Islet of Langerhans (tissue), 1 donor: ENCODE data around the gene KRTAP13-4.

ENCODE experiments used
- FAIRE-seq: peaks from one replicate; lab custom pipeline; 2011; peaks lifted over from hg19 to GRCh38; lab: Jason Lieb, UNC

Gene KRTAP13-4, protein sequence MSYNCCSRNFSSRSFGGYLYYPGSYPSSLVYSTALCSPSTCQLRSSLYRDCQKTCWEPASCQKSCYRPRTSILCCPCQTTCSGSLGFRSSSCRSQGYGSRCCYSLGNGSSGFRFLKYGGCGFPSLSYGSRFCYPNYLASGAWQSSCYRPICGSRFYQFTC

DNA sequence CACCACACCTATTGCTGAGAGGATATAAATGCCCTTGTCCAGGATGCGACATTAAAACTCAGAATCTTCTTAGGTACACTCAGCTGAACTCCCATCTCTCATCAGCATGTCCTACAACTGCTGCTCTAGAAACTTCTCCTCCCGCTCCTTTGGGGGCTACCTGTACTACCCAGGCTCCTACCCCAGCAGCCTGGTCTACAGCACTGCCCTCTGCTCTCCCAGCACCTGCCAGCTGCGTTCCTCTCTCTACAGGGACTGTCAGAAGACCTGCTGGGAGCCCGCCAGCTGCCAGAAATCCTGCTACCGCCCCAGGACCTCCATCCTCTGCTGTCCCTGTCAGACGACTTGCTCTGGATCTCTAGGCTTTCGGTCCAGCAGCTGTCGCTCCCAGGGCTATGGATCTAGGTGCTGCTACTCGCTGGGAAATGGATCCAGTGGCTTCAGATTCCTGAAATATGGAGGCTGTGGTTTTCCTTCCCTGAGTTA is at the start of gene KRTAP13-4:
Gene KRTAP13-4, plus strand, starts transcription at position 51 of the 486 bp plus-strand sequence. Its CDS starts 56 bp downstream, at position 107.
- FAIRE-seq, result no peak

DNA sequence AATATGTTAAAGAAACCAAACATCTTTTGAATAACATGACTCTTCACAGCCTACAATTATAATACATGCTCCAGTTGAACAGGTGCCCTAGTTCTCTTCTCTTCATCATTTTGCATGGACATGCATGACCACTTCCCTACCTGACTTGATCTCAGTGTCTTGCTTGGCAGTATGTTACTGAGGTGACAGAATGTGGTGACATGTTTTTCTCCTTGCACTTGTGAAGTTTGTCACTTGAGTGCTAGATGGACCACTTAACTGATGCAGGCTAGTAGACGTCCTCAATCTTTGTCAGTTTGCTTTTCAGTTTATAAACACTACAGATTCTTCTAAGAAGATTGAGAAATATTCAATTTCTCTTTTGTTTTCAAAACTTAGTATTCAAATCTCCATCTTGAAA is 47.8 kb upstream of the KRTAP13-4 start:
- FAIRE-seq, result no peak

DNA sequence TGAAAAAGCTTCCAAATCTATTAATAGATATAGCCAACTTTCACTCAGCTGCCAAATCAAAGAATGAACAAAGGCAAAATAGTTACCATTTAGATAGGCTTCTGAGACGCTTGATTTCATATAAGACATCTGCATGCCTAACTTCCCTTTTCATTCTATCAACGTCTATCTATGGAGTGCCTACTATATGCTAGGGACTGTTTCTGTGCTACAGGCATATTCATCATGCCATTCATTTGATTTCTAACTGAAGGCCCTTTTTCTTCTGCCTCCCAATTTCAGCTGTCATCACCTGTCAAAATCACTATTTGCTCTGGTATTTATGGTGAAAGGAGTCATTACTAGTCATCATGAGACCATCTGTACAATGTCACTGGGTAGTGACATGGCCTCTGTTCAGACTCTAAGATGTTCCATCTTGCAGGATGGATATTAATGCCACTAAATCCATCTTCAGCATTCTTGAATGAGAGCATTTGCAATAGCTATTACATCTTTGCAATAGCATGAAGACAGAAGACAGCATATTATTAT is 38.5 kb upstream of the KRTAP13-4 start:
- FAIRE-seq, result no peak

DNA sequence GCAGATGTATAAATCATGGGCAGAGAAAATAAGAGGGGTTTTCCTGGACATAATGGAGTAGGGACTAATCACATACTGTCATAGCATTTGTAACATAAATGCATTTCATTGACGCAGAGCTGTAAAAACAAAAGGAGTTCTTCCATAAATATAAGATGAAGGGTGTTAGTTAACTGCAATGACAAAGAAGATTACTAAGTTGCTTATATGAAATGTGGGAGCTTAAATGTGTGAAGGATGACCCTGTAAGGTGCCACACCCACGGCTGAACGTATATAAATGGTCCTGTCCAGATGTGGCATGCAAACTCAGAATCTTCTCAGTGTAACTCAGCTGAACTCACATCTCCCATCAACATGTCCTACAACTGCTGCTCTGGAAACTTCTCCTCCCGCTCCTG is 34.3 kb upstream of the KRTAP13-4 start, which contains the start of gene KRTAP13-1:
Gene KRTAP13-1, plus strand, starts transcription at position 301 of the 400 bp plus-strand sequence. Its CDS starts 56 bp downstream, at position 357.
- no peak for FAIRE-seq

DNA sequence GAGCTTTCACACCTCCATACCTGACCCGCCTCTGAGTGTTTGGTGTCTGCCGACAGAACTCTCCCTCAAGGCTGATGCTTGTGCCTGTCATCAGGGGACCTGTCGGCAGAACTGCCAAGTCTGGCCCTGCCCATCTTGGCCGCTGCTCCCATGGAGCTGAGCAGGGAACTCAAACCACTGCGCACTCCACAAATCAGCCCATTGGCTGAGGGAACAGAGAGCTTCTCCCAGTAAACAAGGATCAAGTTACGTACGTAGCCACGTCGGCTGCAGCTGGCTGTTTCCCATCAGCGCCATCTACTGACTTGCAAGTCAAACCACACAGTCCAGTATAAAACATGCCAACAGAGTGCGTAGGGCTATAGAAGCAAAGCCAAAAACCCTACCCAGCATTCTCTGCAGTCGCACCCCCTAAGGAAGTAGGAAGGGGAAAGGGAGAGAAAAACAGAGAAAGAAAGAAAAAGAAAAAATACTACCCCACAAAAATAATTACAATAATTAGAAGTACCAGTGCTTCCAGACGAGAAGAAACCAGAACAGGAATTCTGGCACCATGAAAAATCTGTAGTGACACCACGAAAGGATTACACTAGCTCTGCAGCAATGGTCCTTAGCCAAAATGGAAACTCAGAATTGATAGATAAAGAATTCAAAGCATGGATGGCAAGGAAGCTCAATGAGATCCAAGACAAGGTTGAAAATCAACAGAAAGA is 21.1 kb upstream of the KRTAP13-4 start:
- no peak for FAIRE-seq

DNA sequence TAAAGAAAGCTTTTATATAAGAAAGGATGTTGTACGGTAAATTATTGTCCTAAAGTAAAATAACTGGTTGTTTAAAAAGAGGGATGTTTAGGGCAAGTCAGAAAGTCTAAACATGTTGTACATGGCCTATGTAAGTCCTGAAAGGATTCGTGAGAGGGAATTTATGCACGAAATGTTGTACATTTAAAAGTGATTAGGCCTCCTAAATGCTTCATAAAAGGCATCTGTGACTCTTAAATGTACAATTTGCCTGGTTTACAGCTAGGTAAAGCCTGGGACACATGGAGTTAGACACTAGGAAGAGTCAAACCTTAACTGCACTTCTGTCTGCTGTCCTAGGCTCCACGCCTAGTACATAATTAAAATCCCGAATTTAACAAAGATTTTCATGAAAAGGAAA is 14.0 kb upstream of the KRTAP13-4 start:
- FAIRE-seq, result no peak

DNA sequence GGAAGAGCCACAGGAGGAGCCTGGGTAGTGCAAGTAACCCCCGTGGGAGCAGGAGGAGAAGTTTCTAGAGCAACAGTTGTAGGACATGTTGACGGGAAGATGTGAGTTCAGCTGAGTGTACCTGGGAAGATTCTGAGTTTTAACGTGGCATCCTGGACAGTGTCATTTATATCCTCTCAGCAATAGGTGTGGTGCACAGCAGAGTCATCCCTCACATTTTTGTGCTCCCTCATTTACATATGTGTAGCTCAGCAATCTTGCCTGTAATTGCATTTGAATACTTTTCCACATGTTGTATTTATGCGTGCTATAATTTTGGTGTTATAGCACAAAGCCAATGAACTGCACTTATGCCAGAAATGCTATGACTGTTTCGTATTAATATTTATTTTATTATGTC is 4.2 kb upstream of the KRTAP13-4 start, which contains the start of gene KRTAP13-3:
Gene KRTAP13-3, minus strand, starts transcription at position 101 of the 400 bp plus-strand sequence. Its CDS starts 14 bp downstream, at position 87.
- no peak for FAIRE-seq

DNA sequence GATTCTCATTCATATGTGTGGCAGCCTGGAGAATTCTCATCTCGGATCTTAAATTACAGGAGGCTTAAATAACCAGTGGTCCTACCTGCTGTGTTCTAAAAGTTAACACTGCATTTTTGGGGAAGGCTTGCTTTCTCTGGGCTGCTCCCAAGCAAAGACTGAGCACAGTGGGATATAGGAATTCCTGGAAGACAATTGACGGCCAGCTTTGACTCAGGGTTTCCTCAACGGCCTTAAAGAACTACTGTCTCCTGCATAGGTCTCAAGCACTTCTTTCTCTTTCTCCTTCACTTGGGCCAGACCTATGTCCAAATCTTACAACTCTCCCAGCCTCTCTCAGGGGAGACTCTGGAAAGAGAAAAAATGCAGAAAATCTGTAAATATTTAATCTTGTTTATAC is 3.3 kb upstream of the KRTAP13-4 start:
- FAIRE-seq, result no peak

DNA sequence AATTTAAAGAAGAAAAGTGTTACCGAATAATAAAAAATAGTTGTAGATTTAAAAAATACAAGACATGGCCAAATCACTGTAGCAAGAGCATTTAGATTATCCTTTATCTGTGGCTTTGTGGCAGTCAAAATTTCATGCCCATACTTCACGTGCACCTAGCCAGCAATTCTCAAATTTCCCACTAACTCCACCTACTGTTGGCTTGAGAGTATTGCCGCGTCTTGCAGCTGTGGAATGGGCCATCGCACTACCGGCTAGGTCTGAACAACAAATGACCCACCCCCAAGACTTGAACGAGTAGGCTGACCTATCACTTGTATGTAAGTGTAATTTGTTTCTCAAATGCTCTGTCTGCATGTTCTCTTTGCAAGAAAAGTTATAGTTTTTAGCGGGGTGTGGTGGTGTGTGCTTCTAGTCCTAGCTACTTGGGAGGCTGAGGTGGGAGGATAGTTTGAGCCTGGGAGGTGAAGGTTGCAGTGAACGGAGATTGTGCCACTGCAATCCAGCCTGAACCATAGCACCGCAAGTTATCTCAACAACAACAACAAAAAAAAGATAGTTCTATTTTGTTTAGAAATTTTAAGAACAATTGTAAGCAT is 4.1 kb downstream of the KRTAP13-4 start:
- FAIRE-seq, result peak; percentile 75

DNA sequence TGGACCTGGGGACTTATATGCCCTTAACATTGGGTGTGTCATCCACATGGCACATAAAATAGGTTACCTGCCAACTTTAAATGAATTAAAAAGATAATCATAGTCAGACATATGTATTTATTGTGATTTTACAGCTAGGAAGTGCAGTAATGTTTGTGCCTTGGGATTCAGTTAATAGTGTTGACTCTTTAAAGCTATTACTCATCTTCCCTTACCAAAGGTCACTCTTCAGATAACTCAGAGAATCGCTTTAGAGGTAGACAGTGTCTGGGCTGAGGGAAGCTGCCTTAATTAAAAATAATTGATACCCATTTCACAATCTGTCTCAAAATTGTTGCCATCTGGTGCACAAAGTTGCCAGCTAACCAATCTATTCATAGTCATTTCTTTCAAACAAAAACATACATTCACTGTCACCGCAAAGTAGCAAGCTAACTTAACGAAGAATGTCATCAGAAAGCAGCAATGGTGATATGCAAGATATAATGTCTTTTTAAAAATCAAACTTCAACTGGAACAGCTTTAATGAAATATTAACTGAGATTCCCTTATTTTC is 7.1 kb downstream of the KRTAP13-4 start:
- peak; percentile 9 for FAIRE-seq

DNA sequence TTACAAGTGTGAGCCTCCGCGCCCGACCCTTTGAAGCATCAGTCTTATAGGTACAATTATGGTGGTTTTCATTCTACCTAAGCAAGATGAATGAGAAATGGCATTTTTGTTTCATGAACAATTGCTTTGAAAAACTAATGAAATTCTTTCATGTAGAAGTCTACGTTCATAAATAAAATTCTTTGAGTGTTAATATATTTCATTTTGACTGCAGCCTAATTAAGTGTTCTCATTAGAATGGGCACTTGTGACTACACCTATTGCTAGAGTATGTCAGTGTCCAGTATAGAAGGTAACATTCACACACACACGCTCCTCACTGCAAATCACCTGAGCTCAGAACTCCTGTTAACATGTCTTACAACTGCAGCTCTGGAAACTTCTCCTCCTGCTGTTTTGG is 10.0 kb downstream of the KRTAP13-4 start, which contains the start of gene KRTAP15-1:
Gene KRTAP15-1, plus strand, starts transcription at position 301 of the 400 bp plus-strand sequence. Its CDS starts 53 bp downstream, at position 354.
- no peak for FAIRE-seq

DNA sequence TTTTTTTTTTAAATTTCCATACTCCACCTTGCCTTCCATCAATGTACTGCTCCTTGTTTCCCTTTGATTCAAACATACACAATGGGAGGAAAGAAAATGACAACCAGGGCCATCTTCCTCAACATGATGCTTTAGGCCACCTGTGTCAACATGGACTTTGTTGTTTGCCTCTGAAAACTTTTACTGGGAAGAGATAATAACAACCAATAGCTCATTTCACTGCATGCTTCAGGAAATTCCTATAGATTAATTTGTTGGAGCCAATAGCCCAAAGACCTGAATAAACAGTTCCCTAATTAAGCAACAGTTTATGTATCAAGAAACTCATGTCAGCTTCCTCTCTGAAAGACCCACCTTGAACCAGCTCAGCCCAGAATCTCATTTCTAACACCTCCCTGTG is 13.2 kb downstream of the KRTAP13-4 start:
- no peak for FAIRE-seq

DNA sequence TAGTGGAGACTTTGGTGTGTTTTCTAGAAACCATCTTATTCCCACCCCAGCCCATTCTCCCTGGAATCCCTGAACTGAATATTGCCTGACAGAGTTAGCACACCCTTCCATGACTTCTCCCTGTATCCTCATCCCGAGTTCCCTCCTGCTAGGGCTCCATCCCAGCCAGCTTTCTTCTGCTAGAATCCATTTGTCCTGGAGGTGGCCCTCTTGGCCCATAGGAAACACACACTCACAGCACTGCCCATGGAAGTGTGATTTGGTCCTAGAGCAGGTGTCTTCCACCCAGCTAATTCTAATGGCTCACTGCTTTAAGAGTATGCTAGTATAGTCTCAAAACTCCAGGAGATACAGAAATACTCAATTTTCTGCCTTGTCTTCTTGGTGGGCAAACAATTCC is 14.2 kb downstream of the KRTAP13-4 start:
- no peak for FAIRE-seq

DNA sequence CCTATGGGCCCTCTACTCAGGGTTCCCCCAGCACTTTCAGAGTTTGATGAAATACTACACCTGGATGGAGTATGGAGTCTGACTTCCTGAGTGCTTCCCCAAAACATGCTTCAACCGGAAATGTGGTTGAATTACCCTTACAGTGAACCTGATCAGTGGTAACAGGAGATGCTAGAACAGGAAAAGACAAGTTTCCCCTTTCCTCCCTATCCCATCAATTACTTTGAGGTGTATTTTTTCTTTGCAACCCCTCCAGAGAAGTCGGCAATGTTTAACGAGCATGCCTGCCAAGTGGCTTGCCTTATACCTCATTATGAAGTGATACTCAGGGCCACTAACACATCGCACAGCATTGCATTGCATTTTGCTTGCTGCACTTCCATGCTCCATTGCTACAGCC is 17.0 kb downstream of the KRTAP13-4 start:
- FAIRE-seq, result no peak

DNA sequence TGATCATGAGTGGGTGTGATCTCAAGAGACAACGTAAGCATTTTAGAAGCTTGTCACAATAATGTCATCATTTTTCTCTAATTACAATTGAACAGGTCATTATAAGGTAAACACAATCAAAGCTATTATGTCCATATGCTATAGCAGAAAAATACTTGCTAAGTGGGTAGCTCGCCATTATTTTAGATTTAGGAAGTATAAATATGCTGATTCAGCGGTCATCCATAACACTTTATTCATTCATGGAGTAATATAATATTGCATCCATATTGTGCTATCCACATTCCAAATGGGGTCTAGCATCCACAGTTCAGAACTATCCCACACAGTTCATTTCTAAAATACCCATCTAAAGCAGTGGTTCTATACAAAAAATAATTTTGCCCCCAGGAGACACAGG is 18.5 kb downstream of the KRTAP13-4 start:
- no peak for FAIRE-seq

DNA sequence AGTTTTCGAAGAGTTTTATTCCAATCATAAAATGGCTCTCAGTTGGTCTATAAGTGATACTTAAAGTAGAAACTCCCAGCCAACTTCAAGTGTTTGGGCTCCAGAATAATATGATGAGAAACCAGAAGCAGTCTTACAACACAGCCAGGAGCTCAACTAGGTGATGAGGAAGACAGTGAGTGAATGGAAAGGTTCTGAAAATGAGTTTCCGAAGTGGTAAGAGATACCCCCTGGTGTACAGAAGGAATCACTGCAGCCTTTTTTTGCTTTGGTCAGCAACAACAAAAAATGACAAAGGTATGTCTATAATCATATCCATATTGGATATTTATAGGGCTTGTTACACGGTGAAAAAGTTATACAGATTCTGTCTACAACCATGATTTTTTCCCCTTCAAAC is 33.7 kb downstream of the KRTAP13-4 start:
- no peak for FAIRE-seq

DNA sequence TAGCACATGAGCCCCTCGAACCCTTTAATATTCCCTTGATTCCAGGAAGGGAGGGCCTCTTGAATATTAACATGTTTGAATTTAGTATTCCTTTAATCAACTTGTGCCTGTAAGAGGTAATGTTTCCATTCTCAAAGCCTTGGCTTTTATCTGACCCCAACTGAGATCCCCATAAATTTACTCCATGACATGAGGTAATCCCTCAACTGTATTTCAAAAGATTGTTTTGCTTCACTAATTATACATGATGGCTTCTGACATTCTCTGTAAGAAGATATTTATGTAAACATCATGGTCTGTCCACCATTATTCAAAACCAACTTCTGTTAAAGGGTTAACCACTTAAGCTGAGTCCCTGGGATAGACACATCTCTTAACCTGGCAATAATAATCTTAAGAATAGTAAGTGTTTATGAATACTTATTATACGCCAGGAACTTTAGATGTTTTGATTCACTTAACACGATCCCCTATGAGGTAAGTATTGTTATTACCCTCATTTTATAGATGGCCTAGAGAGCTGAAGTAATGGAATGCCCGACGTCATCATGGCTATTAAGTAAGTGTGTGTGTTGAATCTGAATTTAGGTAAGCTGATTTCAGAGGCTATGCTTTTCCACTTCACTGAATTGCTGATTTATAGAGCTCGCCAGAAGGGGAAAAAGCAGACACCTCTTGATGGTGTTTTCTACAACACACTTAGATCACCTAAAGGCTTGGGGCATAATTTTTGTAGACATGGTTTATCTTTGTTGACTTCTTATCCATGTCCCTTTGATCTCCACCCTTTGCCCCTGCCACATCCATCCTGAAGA is 39.1 kb downstream of the KRTAP13-4 start:
- FAIRE-seq, result no peak

DNA sequence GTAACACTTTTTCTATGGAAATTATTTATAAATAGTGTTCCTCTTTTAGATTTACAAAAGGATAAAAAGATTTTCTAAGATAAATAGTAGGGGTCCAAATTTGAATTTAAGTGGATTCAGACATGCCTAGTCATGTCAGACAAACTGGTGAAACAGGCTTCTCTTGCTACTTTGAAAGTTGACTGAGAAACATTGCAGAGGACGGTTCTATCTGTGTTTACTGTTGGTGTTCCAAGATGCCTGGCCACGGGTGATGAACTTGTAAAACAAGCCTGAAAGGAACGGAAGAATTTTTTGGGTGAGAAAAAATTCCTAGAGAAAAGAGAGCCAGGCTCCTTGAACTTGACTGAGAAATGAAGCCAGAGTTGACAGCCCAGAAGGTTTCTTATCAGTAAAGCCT is 48.0 kb downstream of the KRTAP13-4 start:
- FAIRE-seq, result no peak

DNA sequence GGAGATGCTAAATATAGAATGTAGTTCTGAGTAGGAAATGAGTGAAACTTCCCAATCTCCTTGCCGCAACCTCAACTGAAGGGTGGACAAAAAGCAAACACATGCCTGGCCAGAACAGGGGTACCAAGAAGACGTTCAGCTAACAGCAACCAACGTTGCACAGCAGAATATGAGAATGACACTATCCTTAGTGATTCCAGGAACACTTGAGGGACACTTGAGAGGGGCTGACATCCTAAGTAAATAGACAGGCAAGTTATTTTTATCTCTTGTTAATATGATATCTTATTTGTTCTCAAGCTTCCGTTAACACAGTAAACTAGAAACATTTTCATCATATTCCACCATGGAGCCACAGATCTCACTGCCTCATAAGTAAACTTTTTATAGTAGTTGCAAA is 49.2 kb downstream of the KRTAP13-4 start:
- no peak for FAIRE-seq

DNA sequence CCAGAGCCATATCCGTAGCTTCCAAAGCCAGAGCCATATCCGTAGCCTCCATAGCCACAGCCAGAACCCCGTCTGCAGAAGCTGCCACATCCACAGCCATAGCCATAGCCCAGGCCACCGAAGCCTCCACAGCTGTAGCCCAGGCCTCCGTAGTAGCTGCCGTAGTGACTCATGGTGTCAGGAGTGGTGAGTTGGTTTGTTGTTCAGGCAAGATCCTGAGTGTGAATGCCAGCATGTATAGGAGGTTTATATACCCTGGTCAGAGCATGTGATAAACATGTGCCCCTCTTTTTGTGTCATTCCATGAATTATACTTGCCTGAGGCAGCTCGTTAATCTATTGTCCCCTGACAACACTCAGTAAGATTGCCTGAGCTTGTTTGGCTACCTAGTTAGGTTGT is 50.1 kb downstream of the KRTAP13-4 start, which contains the start of gene KRTAP19-1:
Gene KRTAP19-1, minus strand, starts transcription at position 223 of the 400 bp plus-strand sequence. Its CDS starts 50 bp downstream, at position 173.
- no peak for FAIRE-seq
